HG03045 (cell line): Measurements from ENCODE around the gene PABPC4L.
"Not testable (repeated sequence)": the region's sequence is repeated elsewhere in the genome, so short reads cannot be mapped to it uniquely, and the experiment has no call there.

Source experiments
- ATAC-seq: cut with Tn5 transposase; IDR thresholded peaks from one replicate; pipeline ENCODE4 v1.9.1; 2021; ENCODE audit warnings: mild to moderate bottlenecking, moderate library complexity; ENCODE audit not compliant: unreplicated experiment

Gene PABPC4L

GRCh38 chr4:134201216-134202161, at the start of gene PABPC4L:
TSS of gene PABPC4L (minus strand) at chr4:134201789. CDS start at chr4:134201019, 770 bp downstream.
- no peak for ATAC-seq

- ATAC-seq = no peak
Measured at GRCh38 chr4:134251322-134251721, 49.7 kb upstream of the PABPC4L start.

GRCh38 chr4:134243742-134244713, 42.4 kb upstream of the PABPC4L start:
- no peak for ATAC-seq

GRCh38 chr4:134219043-134219442, 17.5 kb upstream of the PABPC4L start:
- ATAC-seq = no peak

- ATAC-seq = no peak
Measured at GRCh38 chr4:134216411-134216810, 14.8 kb upstream of the PABPC4L start.

GRCh38 chr4:134215620-134216344, 14.2 kb upstream of the PABPC4L start:
- ATAC-seq = no peak

- not testable (repeated sequence) for ATAC-seq
Measured at GRCh38 chr4:134207955-134208354, 6.4 kb upstream of the PABPC4L start.

- ATAC-seq = no peak
Measured at GRCh38 chr4:134202166-134202956, 772 bp upstream of the PABPC4L start.

GRCh38 chr4:134200811-134201215, 776 bp downstream of the PABPC4L start:
- ATAC-seq = no peak

- ATAC-seq = no peak
Measured at GRCh38 chr4:134189949-134190348, 11.6 kb downstream of the PABPC4L start.

GRCh38 chr4:134189480-134189879, 12.1 kb downstream of the PABPC4L start:
- no peak for ATAC-seq

- no peak for ATAC-seq
Measured at GRCh38 chr4:134178706-134179105, 22.9 kb downstream of the PABPC4L start.

- no peak for ATAC-seq
Measured at GRCh38 chr4:134174271-134174670, 27.3 kb downstream of the PABPC4L start.

- no peak for ATAC-seq
Measured at GRCh38 chr4:134160211-134160610, 41.4 kb downstream of the PABPC4L start.

- no peak for ATAC-seq
Measured at GRCh38 chr4:134154097-134154496, 47.5 kb downstream of the PABPC4L start.

GRCh38 chr4:134147941-134148340, 53.6 kb downstream of the PABPC4L start:
- ATAC-seq = no peak
